Transverse colon (tissue), 4 donors: Measurements from ENCODE around the gene SLIT2. TPM values are rescaled to one million over a fixed set of nuclear protein-coding genes. Genes with fewer than 3 reads are reported as not detected.

Experiments used
- DNase-seq: peaks from one replicate; pipeline ENCODE4 v3.0.0-alpha.2; 2019
- H3K27ac ChIP-seq, 4 donors: fragments of 200-600 bp; sonication (generic); 2 replicates each; pipeline ENCODE4 v1.5.1; 2016 to 2018; ENCODE audit warnings: inconsistent platforms in 4 of 4
- H3K27me3 ChIP-seq: fragments of 200-600 bp; sonication (generic); 2 replicates; pipeline ENCODE4 v1.5.1; 2017; ENCODE audit warnings: inconsistent platforms
- H3K36me3 ChIP-seq, 4 donors: fragments of 200-600 bp; sonication (generic); 2 replicates each; pipeline ENCODE4 v1.5.1; 2017 to 2019; ENCODE audit warnings: inconsistent platforms in 4 of 4
- H3K4me1 ChIP-seq, 4 donors: fragments of 200-600 bp; sonication (generic); 2 replicates each; pipeline ENCODE4 v1.5.1; 2017 to 2020; ENCODE audit warnings: inconsistent platforms in 4 of 4
- H3K4me3 ChIP-seq, 4 donors: fragments of 200-600 bp; sonication (generic); 1 replicate in 1 of 4; 2 replicates in 3 of 4; pipeline versions ENCODE4 v1.5.1 to v1.6.1; 2017 to 2019; ENCODE audit warnings: inconsistent platforms in 4 of 4
- H3K9me3 ChIP-seq, 2 donors: fragments of 200-600 bp; sonication (generic); 2 replicates each; pipeline ENCODE4 v1.5.1; 2017 to 2019; ENCODE audit warnings: inconsistent platforms in 2 of 2
- POLR2A ChIP-seq: fragments of 450-650 bp; IDR thresholded peaks from one replicate; pipeline ENCODE4 v1.6.1; 2016; ENCODE audit warnings: antibody characterized with exemption, mild to moderate bottlenecking, moderate library complexity
- POLR2AphosphoS5 ChIP-seq, 3 donors: sonication (generic); formaldehyde crosslinking; IDR thresholded peaks; one replicate each; pipeline ENCODE4 v1.6.1; 2016; ENCODE audit warnings: antibody characterized with exemption in 3 of 3
- WGBS, 2 donors: methylation state at CpG; one replicate each; pipeline ENCODE4 v1.1.5; 2018; ENCODE audit warnings: low coverage in 1 of 2; 5-methylcytosine and 5-hydroxymethylcytosine counted together
- in situ Hi-C, 4 donors: fragments of 200-750 bp; cut with MboI; loops; one replicate each; pipeline versions ENCODE4 v1.15.0 to v1.15.1; 2017; ENCODE audit warnings: low sequenced_read_pairs in 3 of 4, low pct_ligation_motif_present in 1 of 4, low pct_unique_long_range_greater_than_20kb in 1 of 4
- intact Hi-C: fragments of 100-400 bp; cut with DNase I; formaldehyde crosslinking; loops from one replicate; pipeline ENCODE4 v1.15.1; 2023; ENCODE audit warnings: low total_unique reads
- total RNA-seq, 4 donors: library from RNA; depleted of rRNA; stranded (reverse); fragments of >200 nt; gene quantifications; one replicate each; pipeline ENCODE4 v1.1.0, GENCODE V29; 2016

The SLIT2 gene
- total RNA-seq, 4 donors from 2014 or later: 2.2 to 6.7 (median 5.6) TPM

DNA sequence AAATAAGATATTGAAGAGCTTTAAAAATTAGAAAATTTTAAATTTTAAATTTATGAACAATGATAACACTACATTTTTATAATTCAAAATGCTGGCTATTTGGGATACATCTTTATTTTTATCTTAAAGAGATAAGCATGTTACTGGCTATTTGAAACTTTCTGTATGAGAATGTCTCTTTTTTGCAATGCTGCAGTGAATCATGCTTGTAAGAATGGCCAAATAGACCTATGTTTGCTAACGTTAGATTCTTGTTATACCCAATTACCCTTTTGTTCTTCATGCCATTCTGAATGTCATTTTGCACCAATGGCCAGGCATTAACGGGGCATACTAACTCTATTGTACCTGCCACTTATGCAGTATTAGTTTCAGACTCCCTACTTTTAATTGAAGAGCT, 49.5 kb downstream of the SLIT2 start:
- TF ChIP-seq POLR2A (no peak), POLR2AphosphoS5 (IDR thresholded peaks at IDR 0.05) (no peak)
- no peak overlapping the region for H3K27ac ChIP-seq
- H3K4me3 ChIP-seq: no peak overlapping the region
- DNase-seq: no peak
- in situ Hi-C loops (no loop called here), intact Hi-C loops (no loop called here)
- H3K4me1 ChIP-seq: no peaks in the 10 kb centered on the region
- H3K36me3 ChIP-seq: no peaks in the 10 kb centered on the region
- WGBS, 2 donors: 50 to 69% methylated on average over 2 of the region's 2 CpGs
- no peaks in the 10 kb centered on the region for H3K27me3 ChIP-seq
- no peaks in the 10 kb centered on the region for H3K9me3 ChIP-seq
